ENCODE data around the gene DCAF8.

DCAF8 gene

GRCh38 chr1:160260406-160261382 lies 1.7 kb downstream of the DCAF8 start:
- Histone ChIP-seq H3K4me2 (ENCODE audit: low read length) (peak overlapping the region; percentile 89), H3K9ac (ENCODE audit: low read length) (peak overlapping the region; percentile 94), H3K27me3 (ENCODE audit: low read depth, low read length) (no peaks in the 10 kb centered on the region), H3K4me1 (ENCODE audit: low read length) (peaks cover 31% of the 10 kb centered on the region), H3K36me3 (replicated peaks; ENCODE audit: low read depth, low read length) (peaks cover 21% of the 10 kb centered on the region), H3K9me3 (ENCODE audit: insufficient read depth, low read length) (no peaks in the 10 kb centered on the region), H3K27ac (ENCODE audit: low read length) (peak overlapping the region; percentile 94), H2AFZ (ENCODE audit: low read depth, low read length) (no peak overlapping the region), H3K79me2 (ENCODE audit: low read length) (peaks cover 65% of the 10 kb centered on the region), H3K4me3 (ENCODE audit: low read length) (peak overlapping the region; percentile 91), H4K20me1 (ENCODE audit: insufficient read depth, low read length) (peaks cover 26% of the 10 kb centered on the region; the same call in 1 of the 2 replicates)
- no peak for TF ChIP-seq CTCF (IDR thresholded peaks at IDR 0.05; ENCODE audit: low read depth, low read length)
- TF ChIP-seq EZH2phosphoT487 (IDR thresholded peaks at IDR 0.05; ENCODE audit: low read depth) = no peak

DNA sequence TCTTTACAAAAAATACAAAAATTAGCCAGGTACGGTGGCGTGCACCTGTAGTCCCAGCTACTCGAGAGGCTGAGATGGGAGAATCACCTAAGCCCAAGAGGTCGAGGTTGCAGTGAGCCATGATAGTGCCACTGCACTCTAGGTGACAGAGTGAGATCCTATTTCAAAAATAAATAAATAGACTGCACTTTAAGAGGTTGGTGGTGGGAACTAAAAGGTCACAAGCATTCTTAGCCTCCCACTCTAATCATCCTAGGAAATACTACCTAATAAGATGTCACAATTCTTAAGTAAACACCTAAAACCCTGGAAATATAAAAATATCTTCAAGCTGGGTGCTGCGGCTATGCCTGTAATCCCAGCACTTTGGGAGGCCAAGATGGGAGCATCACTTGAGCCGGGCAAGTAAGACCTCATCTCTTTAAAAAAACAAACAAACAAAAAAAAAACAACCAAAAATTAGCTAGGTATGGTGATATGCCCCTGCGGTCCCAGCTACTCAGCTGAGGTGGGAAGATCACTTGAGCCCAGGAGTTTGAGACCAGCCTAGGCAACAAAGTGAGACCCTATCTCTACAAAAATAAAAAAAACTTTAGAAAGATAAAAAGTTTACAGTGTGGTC lies 4.1 kb downstream of the DCAF8 start:
- no peaks in the 10 kb centered on the region for H3K9me3 ChIP-seq (ENCODE audit: insufficient read depth, low read length)
- no peak overlapping the region for H3K4me3 ChIP-seq (ENCODE audit: low read length)
- no peak overlapping the region for H3K4me2 ChIP-seq (ENCODE audit: low read length)
- TF ChIP-seq EZH2phosphoT487 (IDR thresholded peaks at IDR 0.05; ENCODE audit: low read depth) = no peak
- no peak for TF ChIP-seq CTCF (IDR thresholded peaks at IDR 0.05; ENCODE audit: low read depth, low read length)
- H4K20me1 ChIP-seq (ENCODE audit: insufficient read depth, low read length) = peaks cover 26% of the 10 kb centered on the region; the same call in 1 of the 2 replicates
- H3K36me3 ChIP-seq (replicated peaks; ENCODE audit: low read depth, low read length) = peaks cover 27% of the 10 kb centered on the region
- H3K79me2 ChIP-seq (ENCODE audit: low read length) = peaks cover 76% of the 10 kb centered on the region
- H3K9ac ChIP-seq (ENCODE audit: low read length) = no peak overlapping the region
- H3K27ac ChIP-seq (ENCODE audit: low read length) = no peak overlapping the region
- peaks cover 22% of the 10 kb centered on the region for H3K4me1 ChIP-seq (ENCODE audit: low read length)
- no peaks in the 10 kb centered on the region for H3K27me3 ChIP-seq (ENCODE audit: low read depth, low read length)
- H2AFZ ChIP-seq (ENCODE audit: low read depth, low read length) = no peak overlapping the region

DNA sequence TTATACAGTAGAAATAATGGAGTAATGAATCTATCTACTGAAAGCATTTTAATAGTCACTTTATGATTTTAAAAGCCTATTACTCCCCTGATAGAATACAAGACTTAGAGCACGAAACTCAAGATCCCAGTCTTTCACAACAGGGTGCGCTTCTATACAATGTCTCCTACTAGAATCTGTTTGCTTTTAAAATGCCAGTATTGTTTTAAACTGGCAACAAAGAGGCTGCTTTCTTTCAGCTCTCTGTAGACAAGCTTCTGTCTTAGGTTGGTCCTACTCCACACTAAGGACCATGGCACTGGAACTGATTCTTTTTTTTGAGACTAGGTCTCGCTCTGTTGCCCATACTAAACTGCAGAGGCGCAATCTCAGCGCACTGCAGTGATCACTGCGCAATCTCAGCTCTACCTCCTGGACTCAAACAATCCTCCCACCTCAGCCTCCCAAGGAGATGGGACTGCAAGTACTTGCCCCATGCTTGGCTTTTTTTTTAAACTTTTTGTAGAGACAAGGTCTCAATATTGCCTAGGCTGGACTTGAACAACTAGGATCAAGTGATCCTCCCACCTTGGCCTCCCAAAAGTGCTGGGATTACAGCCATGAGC lies 4.8 kb downstream of the DCAF8 start:
- Histone ChIP-seq H3K36me3 (replicated peaks; ENCODE audit: low read depth, low read length) (peaks cover 27% of the 10 kb centered on the region), H3K4me2 (ENCODE audit: low read length) (no peak overlapping the region), H3K9ac (ENCODE audit: low read length) (no peak overlapping the region), H3K9me3 (ENCODE audit: insufficient read depth, low read length) (no peaks in the 10 kb centered on the region), H3K4me3 (ENCODE audit: low read length) (no peak overlapping the region), H3K27ac (ENCODE audit: low read length) (no peak overlapping the region), H3K79me2 (ENCODE audit: low read length) (peaks cover 83% of the 10 kb centered on the region), H4K20me1 (ENCODE audit: insufficient read depth, low read length) (peaks cover 30% of the 10 kb centered on the region; the same call in 1 of the 2 replicates), H3K4me1 (ENCODE audit: low read length) (peaks cover 19% of the 10 kb centered on the region), H3K27me3 (ENCODE audit: low read depth, low read length) (no peaks in the 10 kb centered on the region), H2AFZ (ENCODE audit: low read depth, low read length) (no peak overlapping the region)
- TF ChIP-seq EZH2phosphoT487 (IDR thresholded peaks at IDR 0.05; ENCODE audit: low read depth) (no peak), CTCF (IDR thresholded peaks at IDR 0.05; ENCODE audit: low read depth, low read length) (no peak)
